GM19468 (cell line): ENCODE results near the gene MAN1A2.

Source experiments
- ATAC-seq: cut with Tn5 transposase; IDR thresholded peaks from one replicate; pipeline ENCODE4 v1.9.1; 2021; ENCODE audit warnings: mild to moderate bottlenecking, moderate library complexity, moderate number of reproducible peaks; ENCODE audit not compliant: unreplicated experiment; ENCODE audit errors: extremely low read depth

The MAN1A2 gene

GRCh38 chr1:117570988-117571409 lies 203.8 kb downstream of the MAN1A2 start:
- no peak for ATAC-seq

- no peak for ATAC-seq
These were observed 204.2 kb downstream of the MAN1A2 start for GRCh38 chr1:117571496-117571895.

GRCh38 chr1:117572546-117572945 lies 205.3 kb downstream of the MAN1A2 start:
- no peak for ATAC-seq

- no peak for ATAC-seq
These were observed 206.3 kb downstream of the MAN1A2 start for GRCh38 chr1:117573386-117574023.

- ATAC-seq, result no peak
These were observed 207.0 kb downstream of the MAN1A2 start for GRCh38 chr1:117574161-117574835.

- ATAC-seq, result no peak
These were observed 208.5 kb downstream of the MAN1A2 start for GRCh38 chr1:117575586-117576225.

GRCh38 chr1:117576236-117576635 lies 209.0 kb downstream of the MAN1A2 start:
- ATAC-seq, result no peak

- no peak for ATAC-seq
These were observed 210.1 kb downstream of the MAN1A2 start for GRCh38 chr1:117577191-117577885.

- ATAC-seq, result no peak
These were observed 211.2 kb downstream of the MAN1A2 start for GRCh38 chr1:117578466-117578865.
